Smooth muscle cell (in vitro differentiated cells): Measurements from ENCODE around the gene TTLL5. TPM values are rescaled to one million over a fixed set of nuclear protein-coding genes. Genes with fewer than 3 reads are reported as not detected.
A peak's percentile ranks its signal among the peaks of the same experiment; 100 is the strongest.
"Not testable (repeated sequence)": the region's sequence is repeated elsewhere in the genome, so short reads cannot be mapped to it uniquely, and the experiment has no call there.

Experiments used
- DNase-seq: peaks from one replicate; lab custom pipeline; 2025; ENCODE audit not compliant: unreplicated experiment; lab: John Stamatoyannopoulos, UW
- H2AFZ ChIP-seq: fragments of 200-600 bp; sonication (generic); 2 replicates; pipeline ENCODE4 v1.6.0; 2016; ENCODE audit warnings: antibody characterized with exemption, low read depth, mild to moderate bottlenecking
- H3F3A ChIP-seq: fragments of 200-600 bp; sonication (generic); 2 replicates; pipeline ENCODE4 v1.6.0; 2017; ENCODE audit warnings: antibody characterized with exemption, low read depth
- H3K27ac ChIP-seq: fragments of 200-600 bp; sonication (generic); 2 replicates; pipeline ENCODE4 v1.5.1; 2016; ENCODE audit warnings: low read depth, mild to moderate bottlenecking
- H3K27me3 ChIP-seq: fragments of 200-600 bp; sonication (generic); 2 replicates; pipeline ENCODE4 v1.6.1; 2016; ENCODE audit warnings: low read depth, mild to moderate bottlenecking
- H3K36me3 ChIP-seq: fragments of 200-600 bp; sonication (generic); 2 replicates; pipeline ENCODE4 v1.5.1; 2016; ENCODE audit warnings: low read depth
- H3K4me1 ChIP-seq: fragments of 200-600 bp; sonication (generic); 2 replicates; pipeline ENCODE4 v1.5.1; 2016; ENCODE audit warnings: low read depth
- H3K4me2 ChIP-seq: fragments of 200-600 bp; sonication (generic); 2 replicates; pipeline ENCODE4 v1.6.0; 2016; ENCODE audit warnings: mild to moderate bottlenecking
- H3K4me3 ChIP-seq: fragments of 200-600 bp; sonication (generic); 2 replicates; pipeline ENCODE4 v1.5.1; 2016; ENCODE audit warnings: mild to moderate bottlenecking
- H3K79me2 ChIP-seq: fragments of 200-600 bp; sonication (generic); 2 replicates; pipeline ENCODE4 v1.6.0; 2016; ENCODE audit warnings: low read depth, mild to moderate bottlenecking
- H3K9ac ChIP-seq: fragments of 200-600 bp; sonication (generic); 2 replicates; pipeline ENCODE4 v1.6.0; 2016; ENCODE audit warnings: low read depth
- H3K9me3 ChIP-seq: fragments of 200-600 bp; sonication (generic); replicated peaks from 2 replicates; pipeline ENCODE4 v1.5.1; 2016; ENCODE audit warnings: low read depth
- H4K20me1 ChIP-seq: fragments of 200-600 bp; sonication (generic); 2 replicates; pipeline ENCODE4 v1.6.0; 2016; ENCODE audit warnings: low read depth
- CTCF ChIP-seq: fragments of 200-600 bp; sonication (generic); IDR thresholded peaks from 2 replicates; pipeline ENCODE4 v1.5.1; 2017; ENCODE audit warnings: borderline replicate concordance, mild to moderate bottlenecking, antibody characterized with exemption; ENCODE audit not compliant: insufficient read depth, poor library complexity, severe bottlenecking
- WGBS: methylation state at CpG from one replicate; pipeline ENCODE4 v1.1.7; 2016; ENCODE audit warnings: low lambda C conversion rate; 5-methylcytosine and 5-hydroxymethylcytosine counted together
- polyA plus RNA-seq: library from polyadenylated mRNA; unstranded; fragments of >200 nt; fragmentation: Nextera tagmentation; extraction: Ambion mirVana; gene quantifications from 2 replicates; pipeline ENCODE4 v1.2.1, GENCODE V29; 2016
- total RNA-seq: library from RNA; depleted of rRNA; stranded (reverse); fragments of >200 nt; gene quantifications from 2 replicates; pipeline ENCODE4 v1.2.3, GENCODE V29; 2014

The TTLL5 gene
- total and polyA plus RNA-seq, 2 experiments from 2014 or later, result 12.6 to 38.0 TPM

- Histone ChIP-seq H3K9ac (no peak overlapping the region), H3K4me2 (no peak overlapping the region), H3F3A (no peaks in the 10 kb centered on the region), H3K4me1 (peaks cover 9% of the 10 kb centered on the region), H3K27me3 (no peaks in the 10 kb centered on the region), H3K36me3 (no peaks in the 10 kb centered on the region), H2AFZ (no peak overlapping the region), H3K9me3 (no peaks in the 10 kb centered on the region), H3K79me2 (no peaks in the 10 kb centered on the region), H3K27ac (no peak overlapping the region), H3K4me3 (no peak overlapping the region), H4K20me1 (no peaks in the 10 kb centered on the region)
- TF ChIP-seq CTCF, result no peak
- DNase-seq, result no peak
- WGBS, result 33% methylated on average over 3 of the region's 3 CpGs
Measured at GRCh38 chr14:75842551-75842950, 181.5 kb downstream of the TTLL5 start.

- Histone ChIP-seq H3K9me3 (no peaks in the 10 kb centered on the region), H3K36me3 (no peaks in the 10 kb centered on the region), H3F3A (no peaks in the 10 kb centered on the region), H3K9ac (no peak overlapping the region), H3K4me1 (peaks cover 9% of the 10 kb centered on the region), H4K20me1 (no peaks in the 10 kb centered on the region), H2AFZ (no peak overlapping the region), H3K79me2 (no peaks in the 10 kb centered on the region), H3K4me2 (no peak overlapping the region), H3K27ac (no peak overlapping the region), H3K4me3 (no peak overlapping the region), H3K27me3 (no peaks in the 10 kb centered on the region)
- DNase-seq, result no peak
- no peak for TF ChIP-seq CTCF
Measured at GRCh38 chr14:75844486-75844885, 183.4 kb downstream of the TTLL5 start.

- Histone ChIP-seq H3K4me3 (no peak overlapping the region), H3K36me3 (no peaks in the 10 kb centered on the region), H2AFZ (no peak overlapping the region), H3K9me3 (no peaks in the 10 kb centered on the region), H3K9ac (no peak overlapping the region), H4K20me1 (no peaks in the 10 kb centered on the region), H3F3A (no peaks in the 10 kb centered on the region), H3K4me1 (peaks cover 9% of the 10 kb centered on the region), H3K27me3 (no peaks in the 10 kb centered on the region), H3K4me2 (peak overlapping the region; percentile 40), H3K27ac (peak overlapping the region; percentile 25), H3K79me2 (no peaks in the 10 kb centered on the region)
- WGBS, result 72% methylated on average over 4 of the region's 4 CpGs
- DNase-seq, result no peak
- no peak for TF ChIP-seq CTCF
Measured at GRCh38 chr14:75845136-75845804, 184.2 kb downstream of the TTLL5 start.

GRCh38 chr14:75846694-75847093 lies 185.6 kb downstream of the TTLL5 start:
- not testable (repeated sequence) for H3F3A ChIP-seq, H3K4me1 ChIP-seq, H3K9me3 ChIP-seq, H3K4me3 ChIP-seq, H3K9ac ChIP-seq, H2AFZ ChIP-seq, H3K79me2 ChIP-seq, DNase-seq, H3K4me2 ChIP-seq, H3K27ac ChIP-seq, H3K36me3 ChIP-seq, H3K27me3 ChIP-seq, H4K20me1 ChIP-seq
- WGBS, result 71% methylated on average over 5 of the region's 5 CpGs
